ENCODE results near the gene DOK6.

DOK6 gene

DNA sequence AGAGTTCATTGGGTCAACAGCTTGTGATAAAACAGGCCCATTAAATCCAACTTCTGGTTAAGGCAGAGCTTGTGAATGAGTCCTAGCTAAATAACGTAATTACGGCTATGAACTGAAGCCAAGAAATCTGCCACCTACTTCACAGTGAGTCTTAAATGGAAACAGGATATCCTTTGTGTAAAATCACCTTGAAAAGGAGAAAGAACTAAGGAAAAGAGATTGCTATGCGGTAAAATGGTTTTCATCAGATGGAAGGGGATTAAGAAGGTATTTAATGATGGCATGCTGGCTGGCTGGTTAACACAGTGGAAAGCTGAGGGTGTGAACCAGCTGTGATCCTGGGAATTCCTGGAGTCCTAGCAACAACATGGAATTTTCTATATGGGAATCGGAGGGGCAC is 156.6 kb downstream of the DOK6 start:
- DNase-seq = no peak

DNA sequence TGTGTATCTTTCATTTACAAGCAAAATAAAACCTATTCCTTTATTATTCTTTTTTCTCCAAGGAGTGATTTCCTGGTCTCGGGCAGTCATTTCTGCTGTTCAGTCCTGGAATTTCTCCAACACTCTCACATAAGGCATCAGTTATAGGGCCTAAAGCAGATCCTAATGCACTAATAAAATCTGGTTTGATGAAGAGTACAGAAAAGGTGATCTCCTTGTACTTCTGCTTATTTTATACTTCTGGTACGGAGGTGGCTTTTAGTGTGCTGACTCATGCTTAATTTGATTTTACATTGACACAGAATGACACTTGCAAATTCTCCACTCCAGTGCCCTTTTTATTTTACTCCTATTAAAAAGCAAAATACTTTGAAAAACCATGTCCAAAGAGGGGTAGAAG is 157.4 kb downstream of the DOK6 start:
- no peak for DNase-seq

DNA sequence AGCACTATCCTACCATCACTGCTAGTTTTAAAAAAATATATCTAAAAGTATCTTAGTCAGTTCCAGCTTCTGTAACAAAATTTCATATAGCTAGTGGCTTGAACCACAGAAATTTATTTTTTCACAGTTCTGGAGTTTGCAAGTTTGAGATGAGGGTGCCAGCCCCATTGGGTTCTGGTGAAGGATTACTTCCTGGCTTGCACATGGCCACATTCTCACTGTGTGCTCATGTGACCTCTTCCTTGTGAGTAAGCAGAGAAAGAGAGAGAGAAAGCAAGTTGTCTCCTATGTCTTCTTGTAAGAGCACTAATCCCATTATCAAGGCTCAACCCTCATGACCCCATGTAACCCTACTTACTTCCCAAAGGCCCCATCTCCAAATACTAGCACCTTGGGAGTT is 158.9 kb downstream of the DOK6 start:
- DNase-seq = no peak

DNA sequence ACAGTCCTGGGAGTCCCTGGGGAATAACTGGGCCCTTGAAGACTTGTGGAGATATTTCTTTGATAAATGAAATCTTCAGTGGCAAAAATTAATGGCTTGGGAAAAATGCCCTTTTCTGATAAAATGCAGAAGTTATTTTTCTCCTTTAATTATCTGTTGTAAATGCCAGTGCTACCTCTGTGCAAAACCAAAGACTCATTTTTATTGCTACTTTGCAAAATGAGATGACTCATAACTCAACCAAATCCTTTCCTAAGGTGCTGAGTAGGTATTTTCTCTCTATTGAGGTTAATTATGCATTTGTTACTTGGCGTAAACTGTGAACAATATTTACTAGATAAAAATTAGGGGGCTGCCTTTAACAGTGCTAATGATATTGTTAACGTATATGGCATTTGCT is 163.9 kb downstream of the DOK6 start:
- no peak for DNase-seq

DNA sequence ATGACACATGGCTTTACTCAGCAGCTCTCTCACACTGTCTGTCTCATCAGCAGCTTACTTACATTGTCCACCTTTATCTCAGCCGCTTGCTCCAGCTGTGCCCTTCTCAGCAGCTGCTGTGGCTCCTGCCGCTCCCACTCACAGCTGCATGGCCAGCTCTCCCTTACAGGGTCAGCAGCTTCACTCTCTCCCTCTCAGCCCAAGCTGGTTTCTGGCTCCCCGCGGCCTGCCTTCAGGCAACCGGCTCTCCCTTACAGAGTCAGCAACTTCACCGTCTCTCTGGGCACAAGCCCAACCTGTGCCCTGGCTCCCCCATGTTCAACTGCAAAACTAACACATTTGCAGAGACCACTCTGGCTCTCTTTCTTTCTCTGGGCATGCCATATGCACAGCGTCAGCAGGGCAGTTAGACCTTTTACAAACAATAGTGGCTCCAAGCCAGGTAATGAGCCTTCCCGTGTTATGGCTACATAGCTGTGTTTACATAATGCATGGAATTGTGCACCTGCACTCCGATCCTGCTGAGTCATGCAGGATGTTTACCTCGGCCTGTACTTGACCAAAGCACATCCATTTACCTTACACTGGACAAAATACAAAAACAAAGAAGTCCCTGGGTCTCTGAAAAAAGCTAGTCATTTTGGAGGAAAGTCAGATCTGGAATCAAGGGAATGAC is 167.3 kb downstream of the DOK6 start:
- DNase-seq = peak in 1 of 5 experiments; percentile 27

DNA sequence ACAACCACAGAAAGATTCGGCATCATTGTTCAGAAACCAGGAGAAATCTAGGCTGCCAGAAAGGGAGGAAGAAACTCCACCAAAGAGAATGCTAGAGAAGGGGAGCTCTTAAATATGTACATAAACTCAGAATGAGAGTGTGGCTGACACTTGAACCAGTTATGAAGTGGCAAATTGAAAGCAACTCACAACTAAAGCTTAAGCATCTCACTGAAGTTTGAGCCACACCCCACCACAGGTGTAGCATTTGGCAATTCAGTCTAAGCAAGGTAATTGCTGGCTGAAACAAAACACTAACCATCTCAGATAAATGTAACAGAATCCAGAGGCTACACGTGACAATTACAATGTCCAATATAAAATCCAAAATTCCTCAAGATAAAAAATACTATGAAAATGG is 168.4 kb downstream of the DOK6 start:
- DNase-seq = no peak

DNA sequence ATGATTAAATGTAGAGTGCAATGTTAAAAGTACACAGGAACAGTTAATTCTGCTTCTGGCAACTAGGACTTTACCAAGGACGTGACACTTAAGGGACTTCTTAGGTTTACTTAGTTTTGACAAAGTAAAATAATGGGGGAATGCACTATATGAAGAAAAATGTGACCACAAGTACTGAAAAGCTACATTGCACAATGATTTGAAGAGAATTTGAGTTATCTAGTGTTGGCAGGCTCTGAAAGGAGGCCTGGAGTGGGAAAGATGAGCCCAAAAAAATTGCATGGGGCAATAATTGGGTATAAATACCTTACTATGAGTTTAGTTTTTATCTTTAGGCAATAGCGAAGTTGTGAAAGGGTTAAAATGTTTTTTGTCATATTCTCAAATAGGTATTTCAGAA is 173.7 kb downstream of the DOK6 start:
- no peak for DNase-seq

DNA sequence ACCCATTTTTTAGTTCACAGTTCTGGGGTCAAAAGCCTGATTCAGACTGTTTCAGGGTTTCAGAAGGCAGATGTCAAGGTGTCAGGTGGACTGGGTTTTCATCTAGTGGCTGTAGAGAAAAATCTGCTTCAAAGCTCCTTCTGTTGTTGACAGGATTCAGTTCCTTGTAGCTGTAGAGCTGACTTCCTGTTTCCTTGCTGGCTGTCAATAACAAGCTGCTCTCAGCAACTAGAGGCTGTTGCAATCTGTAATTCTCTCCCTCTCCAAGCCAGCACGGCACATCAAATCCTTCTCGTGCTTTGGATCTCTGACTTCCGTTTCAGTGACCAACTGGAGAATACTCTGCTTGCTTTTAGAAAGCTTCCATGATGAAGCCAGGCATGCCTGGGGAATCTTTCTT is 179.4 kb downstream of the DOK6 start:
- DNase-seq = peak in 1 of 5 experiments; percentile 52

DNA sequence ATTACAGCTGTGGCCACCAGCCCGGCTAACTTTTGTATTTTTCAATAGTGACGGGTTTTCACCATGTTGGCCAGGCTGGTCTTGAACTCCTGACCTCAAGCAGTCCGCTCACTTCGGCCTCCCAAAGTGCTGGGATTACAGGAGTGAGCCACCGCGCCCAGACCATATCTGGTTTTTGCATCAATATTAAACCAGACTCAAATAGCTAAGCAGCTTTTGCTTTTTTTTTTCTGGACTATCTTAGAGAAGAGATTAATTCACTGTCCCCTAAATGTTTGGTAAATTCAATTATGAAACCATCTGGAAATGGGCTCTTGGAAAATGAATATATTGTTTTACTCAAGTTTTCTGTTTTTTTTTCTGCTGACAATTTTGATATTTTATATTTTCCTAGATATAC is 183.7 kb downstream of the DOK6 start:
- no peak for DNase-seq

DNA sequence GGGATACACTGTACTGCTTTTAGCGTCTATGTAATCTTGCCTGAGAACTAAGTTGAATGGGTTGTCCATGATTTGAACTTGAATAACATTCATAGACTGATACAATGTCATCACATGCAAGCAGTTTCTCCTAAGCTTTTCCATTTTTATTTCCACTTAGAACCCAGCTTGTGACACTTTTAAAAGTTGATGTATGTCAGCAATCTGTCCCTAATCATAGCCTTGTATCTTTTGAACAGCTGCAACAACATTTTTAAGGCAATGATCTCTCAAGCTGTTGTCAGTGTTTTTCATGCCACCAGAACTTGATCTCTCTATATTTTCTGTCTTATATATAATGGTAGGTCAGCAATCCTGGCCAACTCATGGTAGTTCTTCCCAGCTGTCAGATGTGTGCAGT is 185.0 kb downstream of the DOK6 start:
- DNase-seq = no peak

DNA sequence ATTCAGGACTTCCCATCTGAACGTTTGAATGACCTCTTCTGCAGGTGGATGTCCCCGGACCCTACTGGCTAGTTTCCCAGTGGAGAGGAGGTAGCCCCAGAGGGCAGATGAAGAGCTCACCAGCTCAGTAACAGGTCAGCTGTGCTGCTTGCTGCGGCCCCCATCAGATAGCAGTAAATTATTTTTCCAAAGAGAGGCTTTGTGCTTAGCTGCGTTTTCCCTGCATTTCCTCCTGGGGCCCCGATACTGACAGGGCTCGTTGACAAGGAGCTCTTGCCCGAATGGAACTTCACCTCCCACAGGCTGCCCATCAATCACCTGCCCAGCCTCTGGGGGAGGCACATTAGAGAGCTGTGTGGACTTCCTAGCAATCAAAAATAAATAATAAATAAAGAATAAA is 185.8 kb downstream of the DOK6 start:
- no peak for DNase-seq

DNA sequence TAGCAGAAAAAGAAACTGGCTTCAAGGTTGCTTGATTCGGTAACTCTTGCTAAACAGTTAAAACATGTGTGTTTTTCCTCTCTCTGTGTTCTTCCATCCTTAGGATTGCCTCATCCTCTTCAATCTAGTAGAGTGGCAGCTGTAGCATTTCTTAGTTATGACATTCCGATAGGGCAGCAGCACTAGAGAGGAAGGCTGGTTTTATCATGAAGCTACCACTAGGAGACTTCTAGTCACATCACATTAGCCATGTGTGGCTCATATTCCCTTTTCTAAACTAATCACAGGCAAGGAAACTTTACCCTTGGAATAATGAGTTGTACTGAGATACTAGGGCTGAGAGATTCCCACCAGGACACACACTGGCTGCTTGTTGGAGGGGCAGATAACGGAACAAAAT is 187.6 kb downstream of the DOK6 start:
- DNase-seq = no peak

DNA sequence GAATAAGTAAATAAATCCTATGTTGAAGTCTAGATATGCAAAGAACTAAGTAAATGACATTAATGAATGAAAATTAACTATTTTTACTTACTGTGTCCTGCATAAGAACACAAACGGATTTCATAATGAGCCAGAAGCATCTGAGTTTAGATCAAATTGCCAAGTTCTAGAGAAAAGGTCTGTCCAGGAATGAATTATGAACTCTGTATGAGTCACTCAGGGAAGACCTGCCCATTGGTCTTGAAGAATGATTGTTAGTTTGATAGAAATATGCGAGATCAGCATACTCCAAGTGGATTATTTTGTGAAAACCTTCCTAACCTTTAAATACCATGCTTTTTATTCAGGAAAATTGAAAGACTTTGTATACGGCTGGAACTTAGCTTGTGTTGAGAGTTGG is 189.5 kb downstream of the DOK6 start:
- no peak for DNase-seq

DNA sequence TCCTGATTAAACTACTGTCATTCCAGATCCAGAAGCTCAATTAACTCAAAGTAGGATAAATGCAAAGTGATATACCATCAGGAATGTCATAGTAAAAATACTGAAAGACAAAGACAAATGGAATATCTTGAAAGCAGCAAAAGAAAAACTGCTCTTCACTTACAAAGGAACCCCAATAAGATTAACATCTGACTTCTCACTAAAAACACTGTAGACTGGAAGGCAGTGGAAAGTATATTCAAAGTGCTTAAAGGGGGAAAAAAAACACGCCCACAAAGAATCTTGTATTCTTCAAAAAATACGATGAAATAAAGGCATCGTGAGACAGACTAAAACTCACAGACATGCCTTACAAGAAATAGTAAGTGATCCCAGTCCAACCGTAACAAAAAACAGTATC is 195.7 kb downstream of the DOK6 start:
- DNase-seq = no peak

DNA sequence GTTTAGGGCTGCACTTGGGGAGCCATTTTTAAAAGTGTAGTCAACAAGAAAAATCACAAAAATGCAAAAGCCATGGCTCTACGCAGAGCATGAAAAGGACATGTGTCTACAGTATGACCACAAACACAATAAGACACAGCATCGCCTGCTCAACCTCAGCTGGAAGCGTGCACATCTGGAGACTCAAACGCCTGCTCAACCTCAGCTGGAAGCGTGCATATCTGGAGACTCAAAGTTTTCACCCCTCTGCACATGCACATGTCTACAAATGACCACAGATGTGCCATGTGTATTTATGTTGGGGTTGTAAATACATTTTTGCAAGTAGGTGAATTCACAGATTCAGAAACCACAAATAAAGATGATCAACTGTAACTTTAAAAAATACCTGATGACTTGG is 196.9 kb downstream of the DOK6 start:
- DNase-seq = no peak

DNA sequence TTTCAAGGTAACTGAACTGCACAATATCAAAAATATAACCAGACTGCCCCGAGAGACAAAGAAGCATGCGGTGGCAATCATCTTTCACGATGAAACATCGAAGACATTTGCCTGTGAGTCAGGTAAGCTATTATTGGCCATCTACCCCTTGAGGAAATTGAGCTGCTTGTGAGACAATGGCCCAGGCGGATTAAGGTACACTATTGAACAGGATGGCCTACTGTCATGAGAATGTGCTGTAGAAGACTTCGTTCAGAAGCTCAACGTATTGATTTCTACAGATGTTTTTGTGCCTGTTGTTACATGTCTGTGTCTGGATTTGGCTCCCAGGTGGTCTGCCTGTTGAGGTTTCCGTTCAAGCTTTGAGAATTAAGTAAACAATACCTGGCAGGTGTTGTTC is 198.7 kb downstream of the DOK6 start:
- DNase-seq = no peak

DNA sequence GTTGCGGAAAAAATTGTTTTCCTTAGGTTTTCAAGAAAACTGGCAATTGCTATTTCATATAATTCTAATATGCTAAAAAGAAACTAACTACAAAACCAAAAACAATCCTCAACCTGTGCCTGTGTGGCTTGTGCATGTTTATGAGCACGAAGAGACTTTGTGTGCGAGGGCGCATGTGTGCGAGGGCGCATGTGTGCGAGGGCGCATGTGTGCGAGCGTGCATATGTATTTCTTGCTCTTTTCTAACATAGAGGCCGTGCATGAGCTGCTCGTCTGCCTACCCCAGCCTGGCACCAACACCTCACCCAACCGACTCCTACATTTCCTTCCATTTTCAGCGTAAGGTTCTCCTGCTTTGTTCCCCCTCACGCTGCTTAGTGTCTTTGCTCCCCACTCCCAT is 211.6 kb downstream of the DOK6 start:
- no peak for DNase-seq

DNA sequence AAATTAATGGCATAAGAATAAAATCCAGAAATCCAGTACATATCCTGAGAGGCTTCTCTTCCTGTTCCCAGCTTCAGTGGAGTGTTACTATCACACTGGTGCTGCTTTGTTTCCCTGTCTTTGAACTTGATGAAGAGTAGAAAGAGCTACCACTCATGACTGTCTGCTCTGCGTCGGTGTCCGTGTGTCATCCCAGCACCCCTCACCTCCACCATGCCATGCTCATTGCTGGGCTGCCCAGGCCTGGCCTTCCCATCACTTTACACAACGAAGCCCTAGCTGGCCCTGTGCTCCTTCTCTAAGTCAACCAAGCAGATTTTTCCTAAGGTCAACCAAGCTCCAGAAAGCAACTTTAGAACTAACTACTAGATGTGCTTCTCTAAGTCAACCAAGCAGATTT is 215.4 kb downstream of the DOK6 start:
- no peak for DNase-seq

DNA sequence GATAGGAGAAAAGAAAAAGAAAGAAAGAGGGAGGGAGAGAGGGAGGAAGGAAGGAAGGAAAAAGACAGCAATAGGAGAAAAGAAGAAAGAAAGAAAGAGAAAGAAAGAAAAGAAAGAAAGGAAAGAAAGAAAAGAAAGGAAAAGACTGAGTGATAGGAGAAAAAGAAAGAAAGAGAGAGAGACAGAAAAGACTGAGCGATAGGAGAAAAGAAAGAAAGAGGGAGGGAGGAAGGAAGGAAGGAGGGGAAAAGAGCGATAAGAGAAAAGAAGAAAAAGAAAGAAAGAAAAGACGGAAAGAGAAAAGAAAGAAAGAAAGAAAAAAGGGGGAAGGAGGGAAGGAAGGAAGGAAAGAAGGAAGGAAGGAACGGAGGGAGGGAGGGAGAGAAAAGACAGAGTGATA is 216.7 kb downstream of the DOK6 start:
- DNase-seq = no peak

DNA sequence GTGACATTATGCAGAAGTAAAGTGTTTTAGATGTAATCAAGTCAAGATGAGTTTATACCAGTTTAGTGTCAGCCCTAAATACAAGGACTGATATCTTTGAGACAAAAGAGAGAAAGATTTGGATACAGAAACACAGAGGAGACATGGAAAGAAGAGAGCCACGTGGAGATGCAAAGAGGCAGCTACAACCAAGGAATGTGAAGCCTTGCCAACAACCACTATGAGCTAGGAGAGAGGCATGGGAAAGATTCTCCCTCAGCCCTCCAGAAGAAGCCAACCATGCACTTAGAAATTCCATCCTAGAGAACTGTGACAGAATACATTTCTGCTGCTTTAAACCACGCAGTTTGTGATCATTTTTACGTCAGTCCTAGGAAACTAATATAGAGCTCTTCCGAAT is 217.2 kb downstream of the DOK6 start:
- no peak for DNase-seq

DNA sequence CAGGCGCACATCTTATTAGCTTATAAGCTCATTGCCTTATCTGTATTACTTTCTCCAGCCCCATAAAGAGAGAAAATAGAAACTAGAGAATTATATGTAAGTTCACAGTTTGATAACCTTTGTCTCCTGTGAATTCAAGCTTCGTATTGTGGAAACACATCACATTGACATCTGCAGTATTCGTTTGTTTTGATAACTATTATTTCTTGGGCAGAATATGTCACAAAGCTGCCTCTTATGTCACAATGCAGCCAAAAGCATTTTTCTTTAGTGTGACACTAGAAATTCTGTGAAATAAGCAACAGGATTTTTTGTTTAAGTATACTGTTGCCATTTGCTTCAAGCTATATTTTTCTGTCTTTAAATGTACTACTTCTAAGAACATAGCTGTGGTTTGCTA is 221.5 kb downstream of the DOK6 start:
- no peak for DNase-seq

DNA sequence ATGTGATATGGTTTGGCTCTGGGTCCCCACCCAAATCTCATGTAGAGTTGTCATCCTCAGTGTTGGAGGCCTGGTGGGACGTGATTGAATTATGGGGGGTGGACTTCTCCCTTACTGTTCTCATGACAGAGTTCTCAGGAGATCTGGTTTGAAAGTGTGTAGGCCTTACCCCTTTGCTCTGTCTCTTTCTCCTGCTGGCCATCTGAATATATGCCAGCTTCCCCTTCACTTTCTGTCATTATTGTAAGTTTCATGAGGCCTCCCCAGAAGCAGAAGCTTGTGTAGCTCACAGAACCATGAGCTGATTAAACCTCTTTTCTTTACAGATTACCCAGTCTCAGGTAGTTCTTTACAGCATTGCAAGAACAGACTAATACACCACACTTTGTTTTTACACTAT is 222.3 kb downstream of the DOK6 start:
- no peak for DNase-seq

DNA sequence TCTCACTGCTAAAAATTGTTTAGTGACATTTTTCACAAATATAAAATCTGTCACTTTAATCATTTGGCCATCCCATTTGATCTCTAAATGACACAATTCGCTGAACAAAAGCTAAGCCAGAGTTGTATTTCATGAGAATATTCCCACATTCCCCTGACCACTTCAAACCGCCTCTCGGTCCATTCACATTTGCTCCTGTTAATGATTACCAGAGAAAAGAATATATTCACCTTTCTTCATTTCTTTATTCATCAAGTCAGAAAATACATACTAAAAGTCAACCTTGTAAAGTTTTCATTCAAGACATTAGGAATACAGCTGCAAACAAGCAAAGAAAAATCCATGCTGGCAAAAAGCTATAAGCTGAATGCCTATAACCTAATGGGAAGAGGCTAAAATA is 225.5 kb downstream of the DOK6 start:
- DNase-seq = no peak

DNA sequence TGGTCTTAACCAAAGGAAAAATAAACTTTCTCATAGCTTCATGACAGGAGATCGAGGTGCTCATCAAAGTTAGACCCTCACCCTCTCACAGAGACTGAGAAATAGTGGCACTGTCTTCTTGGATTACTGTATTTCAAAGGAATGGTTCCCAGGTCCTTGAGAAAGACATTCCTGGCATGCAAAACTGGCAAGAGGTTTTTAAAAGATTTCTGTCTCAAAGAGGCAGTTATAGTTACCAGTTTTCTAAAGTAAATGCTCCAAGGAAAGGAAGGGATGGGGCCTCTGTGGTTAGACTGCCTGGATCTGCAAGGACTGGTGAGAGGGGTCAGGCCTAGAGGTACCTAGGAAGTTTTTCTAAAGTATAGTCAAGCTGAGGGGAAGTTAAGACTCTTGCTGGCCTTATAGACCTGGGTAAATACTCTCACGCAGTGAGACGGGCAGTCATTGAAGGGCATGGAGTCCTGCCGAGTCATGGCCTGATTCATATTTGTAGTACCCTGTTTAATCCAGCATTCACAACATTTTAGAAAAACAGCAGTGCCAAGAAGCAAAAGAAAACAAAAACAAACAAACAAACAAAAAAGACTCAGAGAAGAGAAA is 226.1 kb downstream of the DOK6 start:
- no peak for DNase-seq

DNA sequence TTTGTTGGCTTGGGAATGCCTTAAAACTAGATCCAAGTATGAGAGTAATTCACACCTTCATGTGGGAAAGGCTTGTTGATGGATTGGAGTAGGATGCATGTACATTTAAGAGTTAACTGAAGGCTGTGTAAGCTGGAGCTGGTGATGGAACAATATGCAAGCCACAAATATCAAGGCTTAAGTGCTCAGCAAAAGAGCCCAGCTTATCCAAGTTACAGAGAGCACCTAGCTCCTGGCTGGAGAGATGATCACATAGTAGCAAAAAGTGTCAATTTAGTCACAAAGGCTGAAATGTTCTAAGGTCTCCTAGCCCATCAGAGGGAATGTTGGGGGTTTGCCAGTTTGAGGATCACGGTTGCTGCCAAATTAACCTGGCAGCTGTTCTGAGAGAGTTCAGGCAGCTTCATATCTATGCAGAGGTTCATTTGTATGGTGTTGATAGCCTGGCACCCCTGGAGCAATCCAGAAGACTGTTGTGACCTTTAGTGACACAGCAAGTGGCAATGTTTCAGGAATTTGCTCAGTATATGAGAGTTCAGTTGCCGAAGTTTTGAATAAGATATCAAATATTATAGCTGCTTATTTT is 228.2 kb downstream of the DOK6 start:
- no peak for DNase-seq
